ENCODE results near the gene FYB2.

- no peak for TF ChIP-seq JUND (IDR thresholded peaks at IDR 0.05; ENCODE audit: low read depth, low read length)
- TF ChIP-seq, protein P1, sequence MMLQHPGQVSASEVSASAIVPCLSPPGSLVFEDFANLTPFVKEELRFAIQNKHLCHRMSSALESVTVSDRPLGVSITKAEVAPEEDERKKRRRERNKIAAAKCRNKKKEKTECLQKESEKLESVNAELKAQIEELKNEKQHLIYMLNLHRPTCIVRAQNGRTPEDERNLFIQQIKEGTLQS (IDR thresholded peaks at IDR 0.05; ENCODE audit: borderline replicate concordance, extremely low read depth, low read depth, low read length) = no peak
- no peak for TF ChIP-seq TBL1XR1 (IDR thresholded peaks at IDR 0.05; ENCODE audit: low read depth, low read length)
These were observed 17.2 kb upstream of the FYB2 start for GRCh38 chr1:56836359-56836758.

Measured in GM12878 (cell line).